Measurements from ENCODE around the gene FAM186B. TPM values are rescaled to one million over a fixed set of nuclear protein-coding genes. Genes with fewer than 3 reads are reported as not detected.

The FAM186B gene
- polyA plus RNA-seq, 1 of the 3 experiments (the other 2 are of a cell fraction) = 0.16 TPM

DNA sequence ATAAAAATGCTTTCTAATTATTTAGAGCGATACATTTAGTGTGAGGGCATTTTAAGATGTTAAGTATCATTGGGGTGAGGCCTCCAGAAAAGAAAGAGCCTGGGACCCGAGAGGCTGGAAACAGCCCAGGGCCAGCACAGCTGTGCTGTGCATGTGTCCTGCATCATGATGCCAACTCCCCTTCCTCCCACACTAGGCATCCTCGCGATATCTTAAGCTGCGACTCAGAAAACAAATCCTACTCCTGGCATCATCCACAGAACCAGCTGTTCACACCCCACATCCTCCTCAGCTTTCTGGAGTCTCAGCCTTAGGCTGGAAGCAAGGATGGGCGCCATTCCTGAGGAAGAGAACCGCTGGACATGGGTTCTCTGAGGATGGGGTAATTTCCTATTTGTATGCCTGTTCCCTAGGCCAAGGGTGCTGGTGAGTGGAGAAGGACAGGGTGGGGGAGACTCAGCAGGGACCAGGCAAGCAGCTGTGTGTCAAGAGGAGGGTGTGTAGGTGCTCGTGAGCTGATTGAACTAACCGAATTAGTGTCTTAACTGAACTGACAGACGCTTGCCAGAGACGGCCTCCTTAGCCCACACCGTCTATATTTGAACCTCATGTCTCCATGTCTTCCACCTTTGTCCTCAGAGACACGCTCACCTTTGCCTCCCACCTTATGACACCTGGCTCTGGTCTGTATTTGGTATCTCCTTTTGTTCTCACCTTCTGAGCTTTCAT, 21.9 kb downstream of the FAM186B start:
- no peaks in the 10 kb centered on the region; the same call in 1 of the 2 replicates for H3K79me2 ChIP-seq (ENCODE audit: insufficient read depth)
- no peaks in the 10 kb centered on the region for H3K27me3 ChIP-seq (ENCODE audit: insufficient read depth)
- H2AFZ ChIP-seq (ENCODE audit: low read depth) = no peak overlapping the region
- no peaks in the 10 kb centered on the region for H3K9me3 ChIP-seq
- no peak overlapping the region for H3K4me3 ChIP-seq (ENCODE audit: low read depth in 2 of 2, low read length in 1 of 2)
- H3K27ac ChIP-seq (ENCODE audit: low read depth in 2 of 2, low read length in 1 of 2) = peak overlapping the region in 1 of 2 experiments; percentile 56; a peak in 2 of 4 replicates
- H3K9ac ChIP-seq = no peak overlapping the region
- no peak overlapping the region for H3K4me2 ChIP-seq
- peaks cover 7% of the 10 kb centered on the region; the same call in 1 of the 2 replicates for H4K20me1 ChIP-seq (ENCODE audit: insufficient read depth)
- POLR2A ChIA-PET = interaction anchor here (1.2 kb wide), 1 partner anchor 216 kb away, joined by 4 read pairs; the partner anchor contains the start of gene SPATS2
- H3K4me1 ChIP-seq (ENCODE audit: control insufficient read depth in 1 of 2, insufficient read depth in 2 of 2, low read depth in 1 of 2, low read length in 1 of 2) = peaks cover 0 to 24% of the 10 kb centered on the region in 2 experiments; a peak in 1 of 4 replicates
- CTCF ChIA-PET = interaction anchor here (0.7 to 4.5 kb wide), 12 partner anchors 16 to 252 kb away, joined by 3 to 33 read pairs (median 4); partner anchors contain the start of genes DNAJC22, MCRS1, PRPF40B and TMBIM6
- no peaks in the 10 kb centered on the region for H3K9me2 ChIP-seq
- WGBS (ENCODE audit: low lambda C conversion rate) = 91% methylated on average over 13 of the region's 13 CpGs
- DNase-seq = no peak
- H3F3A ChIP-seq (replicated peaks; ENCODE audit: insufficient read depth) = no peaks in the 10 kb centered on the region
- no peak for TF ChIP-seq GABPA (IDR thresholded peaks at IDR 0.05; ENCODE audit: low read depth)
- TF ChIP-seq JUND (IDR thresholded peaks at IDR 0.05) = no peak
- no peak for TF ChIP-seq CHD2 (IDR thresholded peaks at IDR 0.05; ENCODE audit: low read length, partially characterized antibody)
- TF ChIP-seq, protein P1, sequence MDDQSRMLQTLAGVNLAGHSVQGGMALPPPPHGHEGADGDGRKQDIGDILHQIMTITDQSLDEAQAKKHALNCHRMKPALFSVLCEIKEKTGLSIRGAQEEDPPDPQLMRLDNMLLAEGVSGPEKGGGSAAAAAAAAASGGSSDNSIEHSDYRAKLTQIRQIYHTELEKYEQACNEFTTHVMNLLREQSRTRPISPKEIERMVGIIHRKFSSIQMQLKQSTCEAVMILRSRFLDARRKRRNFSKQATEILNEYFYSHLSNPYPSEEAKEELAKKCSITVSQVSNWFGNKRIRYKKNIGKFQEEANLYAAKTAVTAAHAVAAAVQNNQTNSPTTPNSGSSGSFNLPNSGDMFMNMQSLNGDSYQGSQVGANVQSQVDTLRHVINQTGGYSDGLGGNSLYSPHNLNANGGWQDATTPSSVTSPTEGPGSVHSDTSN (IDR thresholded peaks at IDR 0.05) = no peak
- no peak for TF ChIP-seq RAD21 (IDR thresholded peaks at IDR 0.05; ENCODE audit: low read length)
- TF ChIP-seq MEF2A (IDR thresholded peaks at IDR 0.05; ENCODE audit: borderline replicate concordance, low read depth) = no peak
- no peak for TF ChIP-seq MXI1 (IDR thresholded peaks at IDR 0.05; ENCODE audit: low read depth, low read length)
- TF ChIP-seq EZH2phosphoT487 (IDR thresholded peaks at IDR 0.05; ENCODE audit: borderline replicate concordance, low read depth) = no peak
- no peak for TF ChIP-seq TAF1 (IDR thresholded peaks at IDR 0.05; ENCODE audit: borderline replicate concordance, low read depth, low read length)
- H3K36me3 ChIP-seq (replicated peaks in 1 of 2; ENCODE audit: control insufficient read depth in 1 of 2, insufficient read depth in 2 of 2, low read length in 1 of 2) = peaks cover 17 to 23% of the 10 kb centered on the region in 2 experiments

DNA sequence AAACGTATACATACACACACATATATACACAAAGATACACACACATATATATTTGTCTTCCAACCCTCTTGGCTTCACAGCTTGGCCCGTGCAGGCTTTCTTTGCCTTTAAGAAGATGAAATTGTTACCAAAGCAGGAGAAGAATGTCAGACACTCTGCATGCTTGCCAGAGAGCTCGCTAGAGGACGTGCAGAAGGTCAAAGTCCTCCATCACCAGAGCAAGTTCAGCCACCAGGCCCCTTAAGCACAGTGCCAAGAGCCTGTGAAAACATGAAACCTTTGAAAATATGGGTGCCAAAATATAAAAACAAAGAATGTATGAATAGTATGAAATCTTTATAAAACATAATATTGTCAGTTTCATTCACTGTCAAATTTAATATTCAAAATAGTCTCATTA, 22.6 kb downstream of the FAM186B start:
- no peak for DNase-seq
- Histone ChIP-seq H3K27ac (ENCODE audit: low read depth in 2 of 2, low read length in 1 of 2) (no peak overlapping the region; a peak in 1 of 4 replicates), H3K9me3 (no peaks in the 10 kb centered on the region), H3K4me2 (no peak overlapping the region), H3K36me3 (replicated peaks in 1 of 2; ENCODE audit: control insufficient read depth in 1 of 2, insufficient read depth in 2 of 2, low read length in 1 of 2) (peaks cover 17 to 20% of the 10 kb centered on the region in 2 experiments), H4K20me1 (ENCODE audit: insufficient read depth) (peaks cover 7% of the 10 kb centered on the region; the same call in 1 of the 2 replicates), H3K4me1 (ENCODE audit: control insufficient read depth in 1 of 2, insufficient read depth in 2 of 2, low read depth in 1 of 2, low read length in 1 of 2) (peaks cover 0 to 18% of the 10 kb centered on the region in 2 experiments; a peak in 1 of 4 replicates), H3K9ac (no peak overlapping the region), H3F3A (replicated peaks; ENCODE audit: insufficient read depth) (no peaks in the 10 kb centered on the region), H2AFZ (ENCODE audit: low read depth) (no peak overlapping the region), H3K9me2 (no peaks in the 10 kb centered on the region), H3K79me2 (ENCODE audit: insufficient read depth) (no peaks in the 10 kb centered on the region; the same call in 1 of the 2 replicates), H3K27me3 (ENCODE audit: insufficient read depth) (no peaks in the 10 kb centered on the region), H3K4me3 (ENCODE audit: low read depth in 2 of 2, low read length in 1 of 2) (no peak overlapping the region)
- TF ChIP-seq EP300 (IDR thresholded peaks at IDR 0.05; ENCODE audit: borderline replicate concordance in 1 of 2, low read depth in 1 of 2, low read length in 1 of 2) (no peak), NFIC (IDR thresholded peaks at IDR 0.05; ENCODE audit: borderline replicate concordance) (no peak), FOXJ3 (CRISPR knock-in tag; IDR thresholded peaks at IDR 0.05) (no peak), YY1 (IDR thresholded peaks at IDR 0.05; ENCODE audit: low read depth) (no peak), POLR2AphosphoS5 (IDR thresholded peaks at IDR 0.05; ENCODE audit: low read depth, low read length) (no peak), FOXM1 (IDR thresholded peaks at IDR 0.05; ENCODE audit: low read depth) (no peak), JUND (IDR thresholded peaks at IDR 0.05) (no peak), RFX5 (IDR thresholded peaks at IDR 0.05; ENCODE audit: low read length) (no peak), RXRA (IDR thresholded peaks at IDR 0.05; ENCODE audit: borderline replicate concordance, low read depth) (no peak), TAF1 (IDR thresholded peaks at IDR 0.05; ENCODE audit: borderline replicate concordance, low read depth, low read length) (no peak), ELF1 (IDR thresholded peaks at IDR 0.05) (no peak)
- TF ChIP-seq, protein P2, sequence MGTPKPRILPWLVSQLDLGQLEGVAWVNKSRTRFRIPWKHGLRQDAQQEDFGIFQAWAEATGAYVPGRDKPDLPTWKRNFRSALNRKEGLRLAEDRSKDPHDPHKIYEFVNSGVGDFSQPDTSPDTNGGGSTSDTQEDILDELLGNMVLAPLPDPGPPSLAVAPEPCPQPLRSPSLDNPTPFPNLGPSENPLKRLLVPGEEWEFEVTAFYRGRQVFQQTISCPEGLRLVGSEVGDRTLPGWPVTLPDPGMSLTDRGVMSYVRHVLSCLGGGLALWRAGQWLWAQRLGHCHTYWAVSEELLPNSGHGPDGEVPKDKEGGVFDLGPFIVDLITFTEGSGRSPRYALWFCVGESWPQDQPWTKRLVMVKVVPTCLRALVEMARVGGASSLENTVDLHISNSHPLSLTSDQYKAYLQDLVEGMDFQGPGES (IDR thresholded peaks at IDR 0.05; ENCODE audit: low read depth, low read length) = no peak
- TF ChIP-seq, protein P3, sequence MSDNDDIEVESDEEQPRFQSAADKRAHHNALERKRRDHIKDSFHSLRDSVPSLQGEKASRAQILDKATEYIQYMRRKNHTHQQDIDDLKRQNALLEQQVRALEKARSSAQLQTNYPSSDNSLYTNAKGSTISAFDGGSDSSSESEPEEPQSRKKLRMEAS (IDR thresholded peaks at IDR 0.05; ENCODE audit: low read depth) = no peak
- CTCF ChIA-PET = interaction anchor here (0.8 to 4.5 kb wide), 10 partner anchors 11 to 251 kb away, joined by 3 to 33 read pairs (median 4); partner anchors contain the start of genes DNAJC22, MCRS1 and PRPF40B
- 39% methylated on average over 4 of the region's 4 CpGs for WGBS (ENCODE audit: low lambda C conversion rate)
- POLR2A ChIA-PET = interaction anchor here (1.2 to 1.4 kb wide), 2 partner anchors 18 to 215 kb away, joined by 4 to 5 read pairs; partner anchors contain the start of gene SPATS2
